GM18507 (cell line): ENCODE results near the gene COMMD1.

Experiments
- DNase-seq: peaks from one replicate; pipeline ENCODE4 v3.0.0; 2011; ENCODE audit warnings: low read depth; ENCODE audit not compliant: insufficient read length; ENCODE audit errors: extremely low spot score
- FAIRE-seq: peaks from 2 replicates; lab custom pipeline; 2011; peaks lifted over from hg19 to GRCh38; lab: Jason Lieb, UNC

COMMD1 gene

GRCh38 chr2:61959381-61960293 lies 54.2 kb downstream of the COMMD1 start:
- FAIRE-seq = no peak
- no peak for DNase-seq

GRCh38 chr2:61961231-61961901 lies 55.9 kb downstream of the COMMD1 start:
- DNase-seq (no peak), FAIRE-seq (no peak)

- DNase-seq (no peak), FAIRE-seq (no peak)
Measured at GRCh38 chr2:61962095-61962984, 56.9 kb downstream of the COMMD1 start.

- FAIRE-seq (no peak), DNase-seq (no peak)
Measured at GRCh38 chr2:61966087-61966727, 60.7 kb downstream of the COMMD1 start.

GRCh38 chr2:61967262-61967661 lies 61.8 kb downstream of the COMMD1 start:
- no peak for DNase-seq
- FAIRE-seq = no peak

GRCh38 chr2:61969376-61969775 lies 63.9 kb downstream of the COMMD1 start:
- DNase-seq = no peak
- no peak for FAIRE-seq

- FAIRE-seq (no peak), DNase-seq (no peak)
Measured at GRCh38 chr2:61970807-61971556, 65.5 kb downstream of the COMMD1 start.

- FAIRE-seq (peak; percentile 36), DNase-seq (no peak)
Measured at GRCh38 chr2:61978522-61978921, 73.0 kb downstream of the COMMD1 start.

- FAIRE-seq (no peak), DNase-seq (no peak)
Measured at GRCh38 chr2:61980758-61981157, 75.3 kb downstream of the COMMD1 start.

- FAIRE-seq = no peak
- DNase-seq = no peak
Measured at GRCh38 chr2:61984682-61985081, 79.2 kb downstream of the COMMD1 start.

- FAIRE-seq (no peak), DNase-seq (no peak)
Measured at GRCh38 chr2:61988462-61989366, 83.2 kb downstream of the COMMD1 start.

- FAIRE-seq (peak; percentile 78), DNase-seq (no peak)
Measured at GRCh38 chr2:61993422-61994024, 88.0 kb downstream of the COMMD1 start.

GRCh38 chr2:61994531-61994930 lies 89.1 kb downstream of the COMMD1 start:
- no peak for DNase-seq
- no peak for FAIRE-seq

- no peak for FAIRE-seq
Measured at GRCh38 chr2:61995065-61995464, 89.6 kb downstream of the COMMD1 start.

GRCh38 chr2:61995515-61995914 lies 90.0 kb downstream of the COMMD1 start:
- DNase-seq (no peak), FAIRE-seq (peak; percentile 83)

More at GRCh38 chr2:61995065-61995464, 89.6 kb downstream of the COMMD1 start:
- no peak for DNase-seq

GRCh38 chr2:61998426-61998825 lies 93.0 kb downstream of the COMMD1 start:
- DNase-seq (no peak), FAIRE-seq (no peak)

- FAIRE-seq = no peak
Measured at GRCh38 chr2:62000538-62000937, 95.1 kb downstream of the COMMD1 start.

More at GRCh38 chr2:62000538-62000937, 95.1 kb downstream of the COMMD1 start:
- DNase-seq = no peak
